ENCODE data around the gene APBB2. TPM values are rescaled to one million over a fixed set of nuclear protein-coding genes. Genes with fewer than 3 reads are reported as not detected.

APBB2 gene
- total and polyA plus RNA-seq, 2 of the 4 experiments (the other 2 are of a cell fraction) = 47.9 to 75.5 TPM

GRCh38 chr4:41204400-41204978, 9.9 kb downstream of the APBB2 start:
- BruUV-seq (replicated peaks) = no TSS peak
- Histone ChIP-seq H2BK120ac (ENCODE audit: low read depth, low read length) (peak overlapping the region; percentile 82), H3K9me3 (ENCODE audit: control insufficient read depth, insufficient read depth, low read length) (0 out of 2 replicates have a peak, but pooled peaks cover 3% of the 10 kb centered on the region), H4K5ac (ENCODE audit: low read depth, low read length) (no peak overlapping the region; the same call in 1 of the 2 replicates), H2BK20ac (ENCODE audit: low read depth, low read length) (peak overlapping the region; percentile 89), H3K4me3 (ENCODE audit: insufficient read depth, low read depth, low read length) (no peak overlapping the region), H3K4me1 (ENCODE audit: control insufficient read depth, insufficient read depth, low read length) (peaks cover 28% of the 10 kb centered on the region), H2AFZ (replicated peaks; ENCODE audit: low read length, poor library complexity) (peak overlapping the region; percentile 24), H3K36me3 (ENCODE audit: control insufficient read depth, insufficient read depth, low read length) (no peaks in the 10 kb centered on the region), H3K18ac (ENCODE audit: low read depth, low read length) (peak overlapping the region; percentile 4; the same call in 1 of the 2 replicates), H3K56ac (ENCODE audit: extremely low read depth, insufficient read depth, low read length) (no peak overlapping the region), H4K20me1 (ENCODE audit: insufficient read depth, low read length) (peaks cover 7% of the 10 kb centered on the region; the same call in 1 of the 2 replicates), H3K79me1 (ENCODE audit: low read depth in 1 of 2, low read length in 2 of 2) (peaks cover 42 to 74% of the 10 kb centered on the region in 2 experiments), H3K4ac (ENCODE audit: low read depth, low read length) (peak overlapping the region; percentile 78), H3K4me2 (ENCODE audit: low read depth, low read length) (peak overlapping the region; percentile 23; the same call in 1 of the 2 replicates), H2AK5ac (ENCODE audit: low read depth, low read length) (peak overlapping the region; percentile 54), H3K23ac (ENCODE audit: low read depth, low read length) (peak overlapping the region; percentile 39; the same call in 1 of the 2 replicates), H2BK5ac (ENCODE audit: low read depth, low read length, poor library complexity, severe bottlenecking) (peak overlapping the region; percentile 71), H2AK9ac (replicated peaks; ENCODE audit: low read depth, low read length, poor library complexity) (peak overlapping the region; percentile 75), H4K91ac (ENCODE audit: insufficient read depth, low read depth, low read length) (peak overlapping the region; percentile 29), H3K27me3 (ENCODE audit: control insufficient read depth, insufficient read depth, low read length) (no peaks in the 10 kb centered on the region), H3K9ac (ENCODE audit: low read depth, low read length) (no peak overlapping the region), H2BK15ac (ENCODE audit: low read depth, low read length) (peak overlapping the region; percentile 27; the same call in 2 of the 3 replicates), H3K9me1 (ENCODE audit: insufficient read depth, low read length) (peaks cover 26% of the 10 kb centered on the region), H3K14ac (replicated peaks; ENCODE audit: low read depth, low read length) (peak overlapping the region; percentile 63), H4K8ac (ENCODE audit: low read depth in 2 of 2, low read length in 2 of 2) (peak overlapping the region in 1 of 2 experiments; percentile 65; a peak in 1 of 4 replicates), H3K27ac (ENCODE audit: insufficient read depth, low read length) (no peak overlapping the region; the same call in none of the 2 replicates)
- POLR2A ChIA-PET (ENCODE audit: unreplicated experiment) = no interaction called here
- ATAC-seq (ENCODE audit: low read depth) (peak; percentile 74), DNase-seq (peak; percentile 83)
- in situ Hi-C loops (cut with MboI; ENCODE audit: low sequenced_read_pairs) = no loop called here
- TF ChIP-seq CTCF (conservative IDR thresholded peaks at IDR 0.05; ENCODE audit: low read depth, low read length) (no peak), FOS (IDR thresholded peaks at IDR 0.05; ENCODE audit: low read depth, low read length) (peak; percentile 47; the same call in 1 of the 2 replicates), MXI1 (IDR thresholded peaks at IDR 0.05; ENCODE audit: borderline replicate concordance, low read depth, low read length) (peak; percentile 50; the same call in 1 of the 2 replicates), ELK1 (IDR thresholded peaks at IDR 0.05; ENCODE audit: borderline replicate concordance, low read depth, low read length) (no peak), USF2 (IDR thresholded peaks at IDR 0.05; ENCODE audit: low read depth, low read length) (peak; percentile 67), RAD21 (IDR thresholded peaks at IDR 0.05; ENCODE audit: low read length) (0 out of 2 replicates have a peak, but pooled peaks have one; percentile 4), CEBPB (IDR thresholded peaks at IDR 0.05; ENCODE audit: low read depth, low read length) (no peak), RFX5 (IDR thresholded peaks at IDR 0.05; ENCODE audit: low read depth, low read length) (no peak), MAZ (IDR thresholded peaks at IDR 0.05; ENCODE audit: borderline replicate concordance, low read depth, low read length) (no peak), NFE2L2 (IDR thresholded peaks at IDR 0.05; ENCODE audit: low read depth, low read length) (no peak)
- 0% methylated on average over 1 of the region's 8 CpGs; no CpG with 5 or more reads in 1 of the 2 experiments for WGBS, 2 experiments (ENCODE audit: extremely low coverage in 2 of 2, insufficient read length in 1 of 2)
- CTCF ChIA-PET = interaction anchor here (0.6 to 1.1 kb wide), 5 partner anchors 8 to 1210 kb away, joined by 3 to 5 read pairs (median 4); no protein-coding TSS in a partner anchor
- dilution Hi-C loops (cut with HindIII; ENCODE audit: low sequenced_read_pairs, unreplicated experiment) = no loop called here
- intact Hi-C loops (cut with micrococcal nuclease) = no loop called here

Data from IMR-90 (cell line).